Kidney capillary endothelial cell (primary cell): Measurements from ENCODE around the gene TPX2.

ENCODE experiments used
- DNase-seq: peaks from one replicate; pipeline ENCODE4 v3.0.0-alpha.2; 2018; ENCODE audit warnings: low spot score

The TPX2 gene

GRCh38 chr20:31706607-31707257 lies 32.4 kb upstream of the TPX2 start:
- DNase-seq = no peak

GRCh38 chr20:31707258-31707615 lies 31.9 kb upstream of the TPX2 start:
- DNase-seq = no peak

GRCh38 chr20:31707994-31708735 lies 30.9 kb upstream of the TPX2 start:
- DNase-seq = no peak

GRCh38 chr20:31708736-31709534 lies 30.2 kb upstream of the TPX2 start:
- DNase-seq = no peak

- DNase-seq = no peak
These were observed 29.2 kb upstream of the TPX2 start for GRCh38 chr20:31709939-31710338.

- DNase-seq = no peak
These were observed 28.5 kb upstream of the TPX2 start for GRCh38 chr20:31710423-31711108.

- DNase-seq = no peak
These were observed 27.6 kb upstream of the TPX2 start for GRCh38 chr20:31711179-31712111.

GRCh38 chr20:31712112-31712553 lies 27.0 kb upstream of the TPX2 start:
- no peak for DNase-seq

- peak; percentile 88 for DNase-seq
These were observed 26.4 kb upstream of the TPX2 start for GRCh38 chr20:31712564-31713311.

- peak; percentile 90 for DNase-seq
These were observed 25.5 kb upstream of the TPX2 start for GRCh38 chr20:31713312-31714273.

- DNase-seq = no peak
These were observed 23.3 kb upstream of the TPX2 start for GRCh38 chr20:31715766-31716165.

- no peak for DNase-seq
These were observed 22.7 kb upstream of the TPX2 start for GRCh38 chr20:31716351-31716750.

- no peak for DNase-seq
These were observed 22.1 kb upstream of the TPX2 start for GRCh38 chr20:31716818-31717477.

- no peak for DNase-seq
These were observed 21.4 kb upstream of the TPX2 start for GRCh38 chr20:31717478-31718201.

GRCh38 chr20:31718952-31719643 lies 20.0 kb upstream of the TPX2 start:
- DNase-seq = no peak

- no peak for DNase-seq
These were observed 19.2 kb upstream of the TPX2 start for GRCh38 chr20:31719644-31720485.
